DMS53 treated with DMSO at 0.1 percent for 48 hours (cell line): ENCODE measurements around the gene IL25.
A peak's percentile ranks its signal among the peaks of the same experiment; 100 is the strongest.
"Not testable (repeated sequence)": the region's sequence is repeated elsewhere in the genome, so short reads cannot be mapped to it uniquely, and the experiment has no call there.

Source experiments
- DNase-seq: peaks from one replicate; lab custom pipeline; 2025; ENCODE audit not compliant: unreplicated experiment; lab: John Stamatoyannopoulos, UW

The IL25 gene

GRCh38 chr14:23372509-23372908 lies at the start of gene IL25:
IL25 (plus strand) TSS chr14:23372809.
- DNase-seq, result no peak

GRCh38 chr14:23323838-23324454 lies 48.7 kb upstream of the IL25 start:
- DNase-seq, result no peak

GRCh38 chr14:23324455-23324846 lies 48.2 kb upstream of the IL25 start:
- no peak for DNase-seq

GRCh38 chr14:23324993-23325392 lies 47.6 kb upstream of the IL25 start:
- DNase-seq, result no peak

GRCh38 chr14:23325746-23326145 lies 46.9 kb upstream of the IL25 start:
- not testable (repeated sequence) for DNase-seq

- DNase-seq, result no peak
These were observed 45.9 kb upstream of the IL25 start for GRCh38 chr14:23326491-23327332.

- DNase-seq, result peak; percentile 55
These were observed 44.5 kb upstream of the IL25 start for GRCh38 chr14:23327947-23328744.

- DNase-seq, result no peak
These were observed 37.0 kb upstream of the IL25 start for GRCh38 chr14:23335623-23336022.

- no peak for DNase-seq
These were observed 32.9 kb upstream of the IL25 start for GRCh38 chr14:23339506-23340268.

- no peak for DNase-seq
These were observed 28.1 kb upstream of the IL25 start for GRCh38 chr14:23344481-23344880.

- no peak for DNase-seq
These were observed 26.5 kb upstream of the IL25 start for GRCh38 chr14:23345987-23346692.

- no peak for DNase-seq
These were observed 25.8 kb upstream of the IL25 start for GRCh38 chr14:23346693-23347405.

GRCh38 chr14:23347406-23348296 lies 25.0 kb upstream of the IL25 start:
- no peak for DNase-seq

GRCh38 chr14:23348297-23348655 lies 24.3 kb upstream of the IL25 start:
- DNase-seq, result no peak

GRCh38 chr14:23349156-23349845 lies 23.3 kb upstream of the IL25 start:
- no peak for DNase-seq

GRCh38 chr14:23351681-23352505 lies 20.7 kb upstream of the IL25 start:
- DNase-seq, result no peak
